HEK293 (cell line): ENCODE data around the gene CENPT.

Experiments
- CTCF ChIA-PET: fragments of 350-600 bp; formaldehyde crosslinking; extraction: SDS; loops from one replicate; lab custom pipeline; 2021; ENCODE audit warnings: antibody characterized with exemption; lab: Yijun Ruan, JAX
- POLR2A ChIA-PET: fragments of 300-600 bp; formaldehyde crosslinking; extraction: SDS; loops from one replicate; lab custom pipeline; 2020; ENCODE audit warnings: antibody characterized with exemption, inconsistent platforms; lab: Yijun Ruan, JAX
- H3K27ac ChIP-seq: fragments of 200-500 bp; sonication (Bioruptor generic); 2 replicates; pipeline ENCODE4 v1.5.1; 2014; ENCODE audit warnings: low read depth, low read length, control low read depth, inconsistent platforms; ENCODE audit errors: extremely low read depth
- H3K36me3 ChIP-seq, 2 experiments: fragments of 200-500 bp in 1 of 2; sonication (Bioruptor generic) in 1 of 2; 1 replicate in 1 of 2; 2 replicates in 1 of 2; pipeline ENCODE4 v1.5.1; 2014 to 2017; ENCODE audit warnings: inconsistent platforms in 2 of 2, low read length in 2 of 2; ENCODE audit not compliant: control insufficient read depth in 2 of 2, insufficient read depth in 1 of 2
- H3K4me1 ChIP-seq: fragments of 200-500 bp; sonication (Bioruptor generic); 2 replicates; pipeline ENCODE4 v1.5.1; 2014; ENCODE audit warnings: mild to moderate bottlenecking, low read length, inconsistent platforms; ENCODE audit not compliant: control insufficient read depth, insufficient read depth
- H3K4me3 ChIP-seq: 2 replicates; pipeline ENCODE4 v1.5.1; 2011; ENCODE audit warnings: low read depth, mild to moderate bottlenecking, control low read depth, low read length, moderate library complexity
- H3K9me3 ChIP-seq: fragments of 200-500 bp; sonication (Bioruptor generic); 2 replicates; pipeline ENCODE4 v1.5.1; 2014; ENCODE audit warnings: low read depth, low read length, inconsistent platforms; ENCODE audit not compliant: control insufficient read depth, insufficient read depth
- ATF2 ChIP-seq: fragments of 450-650 bp; formaldehyde crosslinking; IDR thresholded peaks from 2 replicates; pipeline ENCODE4 v1.5.1; 2016; ENCODE audit warnings: missing biosample characterization, missing genetic modification characterization, low read depth
- GFI1B ChIP-seq: fragments of 450-650 bp; formaldehyde crosslinking; IDR thresholded peaks from 2 replicates; pipeline ENCODE4 v1.5.1; 2016; ENCODE audit warnings: missing biosample characterization, missing genetic modification characterization
- GLI2 ChIP-seq: fragments of 450-650 bp; formaldehyde crosslinking; IDR thresholded peaks from 2 replicates; pipeline ENCODE4; 2017; ENCODE audit warnings: missing biosample characterization, missing genetic modification characterization, low read depth, borderline replicate concordance
- GLIS1 ChIP-seq: fragments of 450-650 bp; formaldehyde crosslinking; IDR thresholded peaks from 2 replicates; pipeline ENCODE4 v1.5.1; 2016; ENCODE audit warnings: missing biosample characterization, missing genetic modification characterization
- MZF1 ChIP-seq: fragments of 450-650 bp; formaldehyde crosslinking; IDR thresholded peaks from 2 replicates; pipeline ENCODE4 v1.5.1; 2017; ENCODE audit warnings: missing biosample characterization, missing genetic modification characterization, borderline replicate concordance
- RBAK ChIP-seq: fragments of 450-650 bp; formaldehyde crosslinking; IDR thresholded peaks from 2 replicates; pipeline ENCODE4 v1.5.1; 2016; ENCODE audit warnings: missing biosample characterization, missing genetic modification characterization
- ZNF174 ChIP-seq: fragments of 450-650 bp; formaldehyde crosslinking; IDR thresholded peaks from 2 replicates; pipeline ENCODE4 v1.5.0; 2017; ENCODE audit warnings: missing biosample characterization, mild to moderate bottlenecking, missing genetic modification characterization
- ZNF2 ChIP-seq: fragments of 450-650 bp; formaldehyde crosslinking; IDR thresholded peaks from 2 replicates; pipeline ENCODE4 v1.5.1; 2016; ENCODE audit warnings: missing biosample characterization, missing genetic modification characterization
- ZNF248 ChIP-seq: fragments of 450-650 bp; formaldehyde crosslinking; IDR thresholded peaks from 2 replicates; pipeline ENCODE4 v1.5.1; 2017; ENCODE audit warnings: missing biosample characterization, missing genetic modification characterization
- ZNF274 ChIP-seq, 2 experiments: fragments of 200-500 bp in 1 of 2; fragments of 450-650 bp in 1 of 2; sonication (Bioruptor generic) in 1 of 2; formaldehyde crosslinking in 1 of 2; IDR thresholded peaks; 2 replicates each; pipeline versions ENCODE4 v1.5.1 to v1.6.1; 2014 to 2016; ENCODE audit warnings: borderline replicate concordance in 1 of 2, inconsistent platforms in 1 of 2, low read length in 1 of 2, missing biosample characterization in 1 of 2, missing genetic modification characterization in 1 of 2
- ZNF335 ChIP-seq: fragments of 450-650 bp; formaldehyde crosslinking; conservative IDR thresholded peaks from 2 replicates; pipeline ENCODE4 v1.5.1; 2016; ENCODE audit warnings: missing biosample characterization, missing genetic modification characterization
- ZNF341 ChIP-seq: fragments of 450-650 bp; formaldehyde crosslinking; IDR thresholded peaks from 2 replicates; pipeline ENCODE4; 2016; ENCODE audit warnings: low read depth, missing biosample characterization, missing genetic modification characterization
- ZNF366 ChIP-seq: fragments of 450-650 bp; formaldehyde crosslinking; conservative IDR thresholded peaks from 2 replicates; pipeline ENCODE4 v1.5.1; 2016; ENCODE audit warnings: missing biosample characterization, missing genetic modification characterization
- ZNF416 ChIP-seq: fragments of 450-650 bp; formaldehyde crosslinking; IDR thresholded peaks from 2 replicates; pipeline ENCODE4 v1.5.1; 2016; ENCODE audit warnings: missing biosample characterization, missing genetic modification characterization
- ZNF423 ChIP-seq: fragments of 450-650 bp; formaldehyde crosslinking; IDR thresholded peaks from 2 replicates; pipeline ENCODE4 v1.5.1; 2016; ENCODE audit warnings: missing biosample characterization, missing genetic modification characterization
- ZNF501 ChIP-seq: fragments of 450-650 bp; formaldehyde crosslinking; IDR thresholded peaks from 2 replicates; pipeline ENCODE4 v1.5.1; 2016; ENCODE audit warnings: missing biosample characterization, missing genetic modification characterization
- ZNF548 ChIP-seq: fragments of 450-650 bp; formaldehyde crosslinking; IDR thresholded peaks from 2 replicates; pipeline ENCODE4 v1.5.1; 2016; ENCODE audit warnings: missing biosample characterization, missing genetic modification characterization
- ZNF580 ChIP-seq: fragments of 450-650 bp; formaldehyde crosslinking; IDR thresholded peaks from 2 replicates; pipeline ENCODE4 v1.5.1; 2016; ENCODE audit warnings: missing biosample characterization, missing genetic modification characterization
- ZNF692 ChIP-seq: fragments of 450-650 bp; formaldehyde crosslinking; IDR thresholded peaks from 2 replicates; pipeline ENCODE4 v1.5.1; 2016; ENCODE audit warnings: missing biosample characterization, missing genetic modification characterization
- ZNF768 ChIP-seq: fragments of 450-650 bp; formaldehyde crosslinking; IDR thresholded peaks from 2 replicates; pipeline ENCODE4 v1.5.1; 2018; ENCODE audit warnings: missing biosample characterization, mild to moderate bottlenecking, missing genetic modification characterization
- ZNF777 ChIP-seq: fragments of 450-650 bp; formaldehyde crosslinking; IDR thresholded peaks from 2 replicates; pipeline ENCODE4 v1.5.1; 2017; ENCODE audit warnings: missing biosample characterization, missing genetic modification characterization, borderline replicate concordance
- ZNF785 ChIP-seq: fragments of 450-650 bp; formaldehyde crosslinking; IDR thresholded peaks from 2 replicates; pipeline ENCODE4 v1.5.1; 2016; ENCODE audit warnings: missing biosample characterization, missing genetic modification characterization
- ZNF791 ChIP-seq: fragments of 450-650 bp; formaldehyde crosslinking; IDR thresholded peaks from 2 replicates; pipeline ENCODE4 v1.5.1; 2016; ENCODE audit warnings: missing biosample characterization, missing genetic modification characterization
- ZXDB ChIP-seq: fragments of 450-650 bp; formaldehyde crosslinking; IDR thresholded peaks from 2 replicates; pipeline ENCODE4 v1.5.1; 2016; ENCODE audit warnings: missing biosample characterization, missing genetic modification characterization
- TF ChIP-seq, protein P1 (sequence below): fragments of 450-650 bp; formaldehyde crosslinking; IDR thresholded peaks from 2 replicates; pipeline ENCODE4 v1.5.1; 2016; ENCODE audit warnings: missing biosample characterization, missing genetic modification characterization
- TF ChIP-seq, protein P2 (sequence below): fragments of 450-650 bp; formaldehyde crosslinking; IDR thresholded peaks from 2 replicates; pipeline ENCODE4 v1.5.1; 2017; ENCODE audit warnings: missing biosample characterization, missing genetic modification characterization
- TF ChIP-seq, protein P3 (sequence below): fragments of 450-650 bp; formaldehyde crosslinking; IDR thresholded peaks from 2 replicates; pipeline ENCODE4 v1.5.1; 2017; ENCODE audit warnings: missing biosample characterization, missing genetic modification characterization

The CENPT gene

GRCh38 chr16:67846320-67847063 lies 1.0 kb downstream of the CENPT start, which contains the start of gene NUTF2 (continued):
- TF ChIP-seq ZNF791 (tag by site-specific recombination) (no peak), ZNF785 (tag by site-specific recombination) (no peak), ZNF416 (tag by site-specific recombination) (no peak), ZNF580 (tag by site-specific recombination) (peak; percentile 50; the same call in 1 of the 2 replicates), ZNF366 (tag by site-specific recombination) (0 out of 2 replicates have a peak, but pooled peaks have one; percentile 12), ZNF274 (IDR thresholded peaks at IDR 0.05; ENCODE audit: low read length) (no peak), ZNF274 (tag by site-specific recombination; IDR thresholded peaks at IDR 0.05; ENCODE audit: borderline replicate concordance) (no peak), GFI1B (tag by site-specific recombination) (no peak), ZNF248 (tag by site-specific recombination) (no peak), ZNF423 (peak; percentile 53; the same call in 1 of the 2 replicates), ZNF692 (peak; percentile 75; the same call in 1 of the 2 replicates), GLIS1 (tag by site-specific recombination) (peak; percentile 96)
- TF ChIP-seq, protein P1, sequence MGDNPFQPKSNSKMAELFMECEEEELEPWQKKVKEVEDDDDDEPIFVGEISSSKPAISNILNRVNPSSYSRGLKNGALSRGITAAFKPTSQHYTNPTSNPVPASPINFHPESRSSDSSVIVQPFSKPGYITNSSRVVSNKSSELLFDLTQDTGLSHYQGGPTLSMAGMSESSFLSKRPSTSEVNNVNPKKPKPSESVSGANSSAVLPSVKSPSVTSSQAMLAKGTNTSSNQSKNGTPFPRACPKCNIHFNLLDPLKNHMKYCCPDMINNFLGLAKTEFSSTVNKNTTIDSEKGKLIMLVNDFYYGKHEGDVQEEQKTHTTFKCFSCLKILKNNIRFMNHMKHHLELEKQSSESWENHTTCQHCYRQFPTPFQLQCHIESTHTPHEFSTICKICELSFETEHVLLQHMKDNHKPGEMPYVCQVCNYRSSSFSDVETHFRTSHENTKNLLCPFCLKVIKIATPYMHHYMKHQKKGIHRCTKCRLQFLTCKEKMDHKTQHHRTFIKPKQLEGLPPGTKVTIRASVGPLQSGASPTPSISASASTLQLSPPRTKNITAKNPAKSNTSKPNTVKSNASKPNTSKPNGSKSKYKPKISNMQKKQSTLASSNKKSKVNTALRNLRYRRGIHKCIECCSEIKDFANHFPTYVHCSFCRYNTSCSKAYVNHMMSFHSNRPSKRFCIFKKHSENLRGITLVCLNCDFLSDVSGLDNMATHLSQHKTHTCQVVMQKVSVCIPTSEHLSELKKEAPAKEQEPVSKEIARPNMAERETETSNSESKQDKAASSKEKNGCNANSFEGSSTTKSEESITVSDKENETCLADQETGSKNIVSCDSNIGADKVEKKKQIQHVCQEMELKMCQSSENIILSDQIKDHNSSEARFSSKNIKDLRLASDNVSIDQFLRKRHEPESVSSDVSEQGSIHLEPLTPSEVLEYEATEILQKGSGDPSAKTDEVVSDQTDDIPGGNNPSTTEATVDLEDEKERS (tag by site-specific recombination) = no peak
- TF ChIP-seq, protein P2, sequence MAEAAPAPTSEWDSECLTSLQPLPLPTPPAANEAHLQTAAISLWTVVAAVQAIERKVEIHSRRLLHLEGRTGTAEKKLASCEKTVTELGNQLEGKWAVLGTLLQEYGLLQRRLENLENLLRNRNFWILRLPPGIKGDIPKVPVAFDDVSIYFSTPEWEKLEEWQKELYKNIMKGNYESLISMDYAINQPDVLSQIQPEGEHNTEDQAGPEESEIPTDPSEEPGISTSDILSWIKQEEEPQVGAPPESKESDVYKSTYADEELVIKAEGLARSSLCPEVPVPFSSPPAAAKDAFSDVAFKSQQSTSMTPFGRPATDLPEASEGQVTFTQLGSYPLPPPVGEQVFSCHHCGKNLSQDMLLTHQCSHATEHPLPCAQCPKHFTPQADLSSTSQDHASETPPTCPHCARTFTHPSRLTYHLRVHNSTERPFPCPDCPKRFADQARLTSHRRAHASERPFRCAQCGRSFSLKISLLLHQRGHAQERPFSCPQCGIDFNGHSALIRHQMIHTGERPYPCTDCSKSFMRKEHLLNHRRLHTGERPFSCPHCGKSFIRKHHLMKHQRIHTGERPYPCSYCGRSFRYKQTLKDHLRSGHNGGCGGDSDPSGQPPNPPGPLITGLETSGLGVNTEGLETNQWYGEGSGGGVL (tag by site-specific recombination) = no peak; the same call in none of the 2 replicates
- TF ChIP-seq, protein P3, sequence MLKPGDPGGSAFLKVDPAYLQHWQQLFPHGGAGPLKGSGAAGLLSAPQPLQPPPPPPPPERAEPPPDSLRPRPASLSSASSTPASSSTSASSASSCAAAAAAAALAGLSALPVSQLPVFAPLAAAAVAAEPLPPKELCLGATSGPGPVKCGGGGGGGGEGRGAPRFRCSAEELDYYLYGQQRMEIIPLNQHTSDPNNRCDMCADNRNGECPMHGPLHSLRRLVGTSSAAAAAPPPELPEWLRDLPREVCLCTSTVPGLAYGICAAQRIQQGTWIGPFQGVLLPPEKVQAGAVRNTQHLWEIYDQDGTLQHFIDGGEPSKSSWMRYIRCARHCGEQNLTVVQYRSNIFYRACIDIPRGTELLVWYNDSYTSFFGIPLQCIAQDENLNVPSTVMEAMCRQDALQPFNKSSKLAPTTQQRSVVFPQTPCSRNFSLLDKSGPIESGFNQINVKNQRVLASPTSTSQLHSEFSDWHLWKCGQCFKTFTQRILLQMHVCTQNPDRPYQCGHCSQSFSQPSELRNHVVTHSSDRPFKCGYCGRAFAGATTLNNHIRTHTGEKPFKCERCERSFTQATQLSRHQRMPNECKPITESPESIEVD (tag by site-specific recombination) = no peak

- CTCF ChIA-PET = interaction anchor here (0.6 to 1.7 kb wide), 2 partner anchors 31 to 38 kb away, joined by 3 to 6 read pairs; partner anchors contain the start of gene NRN1L
- POLR2A ChIA-PET = interaction anchor here (0.8 to 4.3 kb wide), 13 partner anchors 12 to 324 kb away, joined by 3 to 38 read pairs (median 5); partner anchors contain the start of genes ACD, DDX28, DUS2 and EDC4
- no peaks in the 10 kb centered on the region for H3K9me3 ChIP-seq
- H3K27ac ChIP-seq = peak overlapping the region; percentile 92
- H3K4me3 ChIP-seq = peak overlapping the region; percentile 91
- peaks cover 0 to 32% of the 10 kb centered on the region in 2 experiments; a peak in 2 of 3 replicates for H3K36me3 ChIP-seq
- H3K4me1 ChIP-seq = peaks cover 16% of the 10 kb centered on the region
- TF ChIP-seq ZNF174 (tag by site-specific recombination) = no peak
- no peak for TF ChIP-seq ZNF341 (tag by site-specific recombination)
- no peak for TF ChIP-seq ZNF768 (tag by site-specific recombination)
- TF ChIP-seq ZNF548 (tag by site-specific recombination) = no peak
- TF ChIP-seq ZXDB (tag by site-specific recombination) = no peak
- no peak for TF ChIP-seq ZNF501 (tag by site-specific recombination)
- TF ChIP-seq ZNF2 (tag by site-specific recombination) = no peak
- TF ChIP-seq MZF1 (tag by site-specific recombination) = no peak
- TF ChIP-seq ZNF335 (tag by site-specific recombination) = no peak
- no peak for TF ChIP-seq GLI2
- no peak for TF ChIP-seq ZNF777
- TF ChIP-seq RBAK (tag by site-specific recombination) = no peak
- TF ChIP-seq ATF2 (tag by site-specific recombination) = no peak
Measured at GRCh38 chr16:67846063-67846319, 1.5 kb downstream of the CENPT start.
